Epidermal melanocyte (primary cell): ENCODE measurements around the gene GTF2H1.
"Not testable (repeated sequence)": the region's sequence is repeated elsewhere in the genome, so short reads cannot be mapped to it uniquely, and the experiment has no call there.

Source experiments
- DNase-seq: peaks from one replicate; pipeline ENCODE4 v3.0.0; 2011; ENCODE audit warnings: low spot score; ENCODE audit not compliant: insufficient read length

GTF2H1 gene

DNA sequence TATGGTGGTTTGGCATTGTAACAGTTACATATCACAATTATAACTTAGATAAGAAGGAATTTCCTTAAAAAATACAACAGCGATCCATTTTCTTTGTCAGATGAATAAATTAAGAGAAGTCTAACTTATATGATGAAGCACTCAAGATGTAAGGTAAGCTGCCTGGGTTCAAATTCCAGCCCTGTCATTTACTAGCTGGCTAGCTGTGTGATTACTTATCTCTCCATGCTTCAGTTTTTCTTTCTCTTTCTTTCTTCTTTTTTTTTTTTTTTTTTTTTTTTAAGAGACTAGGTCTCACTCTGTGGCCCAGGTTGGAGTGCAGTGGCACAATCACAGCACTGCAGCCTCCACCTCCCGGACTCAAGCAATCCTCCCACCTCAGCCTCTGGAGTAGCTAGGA is 49.8 kb downstream of the GTF2H1 start:
- DNase-seq, result no peak

DNA sequence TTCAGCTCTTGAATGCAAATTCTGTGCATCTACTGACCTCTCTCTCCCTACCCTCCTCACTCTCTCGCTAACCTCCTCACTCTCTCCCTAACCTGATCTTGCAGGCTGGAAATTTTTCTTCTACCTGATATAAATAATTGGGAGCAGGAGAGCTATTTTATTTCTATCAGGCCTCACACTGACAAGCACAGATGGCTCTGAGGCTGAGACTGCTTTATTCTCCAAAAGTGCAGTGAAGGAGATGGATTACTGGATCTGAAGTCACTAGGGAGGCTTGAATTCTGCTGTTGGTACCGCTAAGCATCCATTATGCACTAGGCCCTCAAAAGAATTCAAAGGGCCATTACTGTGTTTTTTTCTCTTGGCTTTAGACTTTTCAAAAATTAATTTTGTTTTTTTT is 52.6 kb downstream of the GTF2H1 start:
- no peak for DNase-seq

DNA sequence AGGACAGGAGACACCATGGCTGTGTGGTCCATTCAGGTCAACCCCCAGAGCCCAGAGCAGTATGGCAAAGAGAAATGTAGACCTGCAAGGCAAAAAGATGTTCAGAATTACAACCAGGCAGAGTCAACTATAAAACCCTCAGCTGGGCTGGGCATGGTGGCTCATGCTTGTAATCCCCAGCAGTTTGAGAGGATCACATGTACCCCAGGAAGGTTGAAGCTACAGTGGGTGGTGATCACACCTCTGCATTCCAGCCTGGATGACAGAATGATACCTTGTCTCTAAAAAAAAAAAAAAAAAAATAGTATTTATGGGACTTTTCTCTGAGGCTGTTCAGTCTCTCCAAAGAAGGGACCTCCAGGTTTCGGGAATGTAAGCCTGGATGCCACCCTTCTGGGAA is 53.6 kb downstream of the GTF2H1 start:
- no peak for DNase-seq

DNA sequence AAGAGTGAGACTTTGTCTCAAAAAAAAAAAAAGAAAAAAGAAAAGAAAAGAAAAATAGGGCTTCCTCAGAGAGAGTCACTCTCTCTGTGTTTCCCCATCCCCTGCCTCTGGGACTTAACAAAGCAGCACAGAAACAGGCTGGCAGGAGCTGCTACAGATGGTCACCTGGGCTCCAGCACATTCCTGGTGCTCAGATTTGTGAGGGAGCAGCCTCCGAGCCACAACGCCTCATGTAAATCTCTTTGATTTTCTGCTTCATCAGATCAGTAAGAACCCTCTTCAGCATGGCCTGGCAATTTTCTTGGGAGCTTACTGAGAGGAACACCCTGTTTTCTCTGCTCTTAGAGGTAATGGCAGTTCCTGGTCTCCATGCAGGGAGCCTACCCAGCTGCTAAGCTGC is 56.8 kb downstream of the GTF2H1 start:
- no peak for DNase-seq

DNA sequence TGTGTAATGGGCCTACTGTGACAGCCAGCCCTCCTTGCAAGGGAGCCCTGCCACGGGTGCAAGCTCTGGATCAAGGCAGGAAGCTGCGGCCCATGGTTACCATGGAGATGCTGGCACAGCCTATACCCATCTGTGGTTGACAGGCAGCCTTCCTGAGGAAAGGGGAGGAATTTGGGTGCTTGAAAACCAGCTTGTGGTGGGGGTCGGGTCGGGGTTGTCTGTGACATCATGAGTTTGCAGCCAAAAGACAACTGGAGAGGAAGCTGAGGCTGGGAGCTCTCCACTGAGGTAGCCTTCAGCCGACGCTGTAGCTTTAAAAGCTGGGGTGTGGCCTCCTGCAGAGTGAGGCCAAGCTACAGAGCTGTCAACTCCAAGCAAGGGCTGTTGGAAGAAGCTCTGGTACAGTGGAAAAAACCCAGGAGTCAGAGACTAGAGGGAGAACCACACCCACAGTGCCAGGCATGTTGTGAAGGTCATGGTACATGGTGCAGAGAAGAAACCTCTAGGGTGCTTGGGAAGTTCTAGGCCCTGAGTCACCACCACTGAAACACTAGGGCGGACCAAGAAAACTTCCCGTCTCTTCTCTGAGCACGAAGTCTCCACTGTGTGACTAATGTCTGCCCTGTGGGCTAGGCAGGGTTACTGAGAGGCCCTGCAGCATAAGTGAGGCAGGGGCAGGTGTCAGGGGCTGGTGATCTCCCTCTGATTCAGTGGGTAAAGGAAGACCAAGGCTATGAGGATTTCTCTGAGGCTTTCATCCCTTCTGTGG is 61.2 kb downstream of the GTF2H1 start:
- DNase-seq, result peak; percentile 85

DNA sequence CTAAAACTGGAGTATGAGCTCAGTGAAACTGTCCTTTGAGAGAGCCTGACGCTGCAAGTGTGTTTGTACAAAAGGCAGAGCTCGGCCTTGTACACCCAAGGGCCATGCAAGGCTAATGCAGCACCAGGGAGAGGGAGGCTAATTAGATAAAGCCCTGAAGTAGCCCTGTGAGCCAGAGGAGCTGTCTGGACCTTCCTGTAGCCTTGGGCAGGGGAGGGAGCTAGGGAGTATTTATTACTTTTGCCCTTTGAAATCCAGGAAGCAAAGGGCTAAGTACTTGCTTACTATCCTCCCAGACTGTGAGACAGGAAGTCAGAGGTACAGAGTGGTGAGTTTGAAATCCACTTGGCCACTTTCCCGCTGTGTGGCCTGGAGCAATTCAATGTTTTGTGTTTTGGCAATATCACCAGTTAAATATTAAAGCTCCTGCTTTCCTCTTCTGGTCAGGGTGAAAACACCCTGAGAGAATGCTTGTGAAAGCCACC is 61.8 kb downstream of the GTF2H1 start:
- DNase-seq, result peak; percentile 84

DNA sequence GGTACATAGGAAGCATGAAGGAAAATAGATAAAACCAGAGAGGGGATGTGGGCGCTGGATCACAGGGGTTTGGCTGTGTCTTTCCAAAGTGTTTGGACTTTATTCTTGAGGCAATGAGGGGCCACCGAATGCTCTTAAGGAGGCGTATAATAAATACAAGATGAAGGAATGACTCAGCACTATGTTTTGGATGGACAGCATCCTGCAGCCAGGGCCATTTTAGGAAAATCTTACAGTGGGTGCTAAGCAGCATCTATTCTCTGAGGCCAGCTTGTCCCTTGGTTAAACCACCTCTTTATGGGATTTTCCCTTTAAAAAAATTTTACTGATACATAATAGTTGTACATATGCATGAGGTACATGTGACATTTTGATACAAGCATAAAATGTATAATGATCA is 67.7 kb downstream of the GTF2H1 start:
- no peak for DNase-seq

DNA sequence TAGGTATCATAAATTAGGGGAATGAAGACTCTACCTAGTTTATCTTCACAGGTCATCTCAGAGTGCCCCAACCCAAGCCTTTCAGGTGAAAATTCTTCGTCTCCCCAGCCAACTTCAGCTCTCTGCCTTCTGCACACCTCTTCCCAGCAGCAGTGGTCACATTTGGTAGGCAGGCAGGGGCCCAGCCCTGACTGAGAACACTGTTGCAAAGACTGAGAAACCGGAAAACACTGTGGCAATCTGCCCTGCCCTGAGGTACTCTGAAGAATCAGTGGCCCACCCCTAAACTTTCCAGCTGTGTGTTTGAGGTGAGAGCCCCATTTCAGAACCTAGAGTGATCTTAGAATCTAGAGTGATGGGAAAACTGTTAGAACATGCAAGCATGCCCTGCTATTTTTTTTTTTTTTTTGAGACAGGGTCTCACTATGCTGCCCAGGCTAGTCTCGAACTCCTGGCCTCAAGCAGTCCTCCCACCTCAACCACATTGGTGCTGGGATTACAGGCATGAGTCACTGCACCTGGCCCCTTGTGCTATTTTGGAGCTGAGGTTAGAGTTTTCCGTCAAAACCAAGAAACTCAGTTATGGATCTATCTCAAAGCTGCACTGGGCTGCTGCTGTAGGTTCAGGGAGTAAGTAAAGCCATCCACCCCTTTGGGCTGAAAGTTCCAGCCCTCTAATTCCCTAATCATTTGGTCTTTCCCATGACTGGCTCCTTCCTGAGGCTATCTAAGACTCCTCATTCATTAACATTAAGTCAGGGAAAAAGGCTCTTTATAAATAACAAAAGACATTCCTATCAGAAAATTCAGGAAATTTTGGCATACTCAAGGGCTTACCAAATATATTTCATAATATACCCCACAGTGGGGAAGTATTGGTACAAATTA is 70.3 kb downstream of the GTF2H1 start:
- DNase-seq, result no peak

DNA sequence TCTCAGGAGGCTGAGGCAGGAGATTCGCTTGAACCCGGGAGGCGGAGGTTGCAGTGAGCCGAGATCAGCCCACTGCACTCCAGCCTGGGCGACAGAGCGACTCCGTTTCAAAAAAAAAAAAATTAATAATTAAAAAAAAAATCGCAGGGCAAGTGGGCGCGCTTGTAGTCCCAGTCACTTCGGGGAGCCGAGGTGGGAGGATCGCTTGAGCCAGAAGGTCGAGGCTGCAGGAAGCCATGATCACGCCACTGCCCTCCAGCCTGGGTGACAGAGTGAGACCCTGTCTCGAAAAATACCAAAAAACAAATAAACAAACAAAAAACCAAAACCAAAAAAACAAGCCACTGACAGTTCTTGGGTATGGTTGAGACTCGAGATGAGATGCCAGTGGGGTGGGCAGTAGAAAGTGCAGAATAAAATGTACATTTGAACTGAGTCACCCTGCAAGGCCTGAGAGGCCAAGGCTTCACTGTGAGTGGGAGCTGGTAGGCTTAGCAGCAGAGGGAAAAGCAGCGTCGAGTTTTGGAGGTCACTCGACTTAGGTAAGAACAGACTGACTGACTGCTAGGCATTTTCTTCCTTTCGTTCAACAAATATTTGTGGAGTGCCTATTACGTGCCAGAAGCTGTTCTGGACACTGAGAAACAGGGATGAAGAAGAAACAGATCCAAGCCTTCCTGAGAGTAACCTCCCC is 71.4 kb downstream of the GTF2H1 start:
- DNase-seq, result no peak

DNA sequence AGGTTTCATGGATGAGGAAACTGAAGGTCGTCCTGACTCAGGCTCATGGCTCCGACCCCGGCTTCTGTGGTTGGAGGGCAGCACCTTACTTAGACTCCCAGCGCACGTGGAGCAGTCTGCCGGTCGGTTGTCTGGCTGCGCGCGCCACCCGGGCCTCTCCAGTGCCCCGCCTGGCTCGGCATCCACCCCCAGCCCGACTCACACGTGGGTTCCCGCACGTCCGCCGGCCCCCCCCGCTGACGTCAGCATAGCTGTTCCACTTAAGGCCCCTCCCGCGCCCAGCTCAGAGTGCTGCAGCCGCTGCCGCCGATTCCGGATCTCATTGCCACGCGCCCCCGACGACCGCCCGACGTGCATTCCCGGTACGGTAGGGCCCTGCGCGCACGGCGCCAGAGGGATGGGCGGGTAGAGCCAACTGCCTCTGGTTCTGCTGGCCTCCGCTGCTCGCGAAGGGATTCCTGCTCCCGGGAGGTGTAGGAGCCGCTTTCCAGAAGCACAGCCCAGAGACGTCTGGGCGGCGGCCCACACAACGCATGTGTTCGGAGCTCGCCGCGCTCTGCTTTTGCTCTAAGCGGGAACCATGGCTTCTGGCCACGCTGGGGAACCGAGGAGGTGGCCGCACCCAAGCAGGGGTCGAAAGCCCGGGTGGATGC is 72.0 kb downstream of the GTF2H1 start, which contains the start of gene LDHA:
Gene LDHA (plus strand): TSS at position 289 of the 653 bp plus-strand sequence. CDS start 2,280 bp downstream, outside the sequence.
- DNase-seq, result peak; percentile 82

DNA sequence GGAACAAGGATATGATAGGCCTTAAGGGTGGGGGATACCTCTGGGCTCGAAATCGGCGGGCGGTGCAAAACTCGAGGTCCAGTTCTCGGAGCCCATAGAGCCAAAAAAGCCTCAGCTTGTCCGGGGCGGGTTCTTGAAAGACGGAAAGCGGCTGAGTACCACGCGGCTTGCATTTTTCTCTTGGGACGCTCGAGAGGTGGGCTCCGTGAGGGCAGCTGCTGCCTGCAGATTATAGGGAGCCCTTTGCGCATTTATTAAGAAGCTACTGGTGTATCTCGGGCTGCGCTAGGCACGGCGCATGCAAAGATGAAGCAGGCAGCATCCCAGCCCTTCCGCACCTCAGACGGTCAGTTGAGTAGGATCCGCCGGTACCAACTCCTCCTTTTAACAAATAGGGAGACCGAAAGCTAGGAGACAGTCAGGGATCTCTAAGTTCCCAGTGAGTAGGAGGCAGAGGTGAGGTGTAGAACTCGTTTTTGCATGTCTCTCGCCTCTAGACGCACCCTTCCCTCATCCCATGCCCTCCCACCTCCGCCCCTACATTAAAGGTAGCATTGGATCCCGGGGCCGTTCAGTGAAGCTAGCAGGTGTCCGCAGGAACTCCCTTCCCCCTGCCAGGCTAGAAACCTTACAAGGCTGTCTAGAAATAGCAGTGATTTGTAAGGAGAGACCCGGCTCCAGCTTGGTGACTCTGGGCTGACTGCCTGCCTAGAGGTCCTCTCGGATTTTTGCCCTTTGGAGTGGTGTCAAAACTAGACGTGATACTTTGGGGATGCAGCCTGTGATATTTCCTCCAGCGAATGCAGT is 72.8 kb downstream of the GTF2H1 start:
- no peak for DNase-seq

DNA sequence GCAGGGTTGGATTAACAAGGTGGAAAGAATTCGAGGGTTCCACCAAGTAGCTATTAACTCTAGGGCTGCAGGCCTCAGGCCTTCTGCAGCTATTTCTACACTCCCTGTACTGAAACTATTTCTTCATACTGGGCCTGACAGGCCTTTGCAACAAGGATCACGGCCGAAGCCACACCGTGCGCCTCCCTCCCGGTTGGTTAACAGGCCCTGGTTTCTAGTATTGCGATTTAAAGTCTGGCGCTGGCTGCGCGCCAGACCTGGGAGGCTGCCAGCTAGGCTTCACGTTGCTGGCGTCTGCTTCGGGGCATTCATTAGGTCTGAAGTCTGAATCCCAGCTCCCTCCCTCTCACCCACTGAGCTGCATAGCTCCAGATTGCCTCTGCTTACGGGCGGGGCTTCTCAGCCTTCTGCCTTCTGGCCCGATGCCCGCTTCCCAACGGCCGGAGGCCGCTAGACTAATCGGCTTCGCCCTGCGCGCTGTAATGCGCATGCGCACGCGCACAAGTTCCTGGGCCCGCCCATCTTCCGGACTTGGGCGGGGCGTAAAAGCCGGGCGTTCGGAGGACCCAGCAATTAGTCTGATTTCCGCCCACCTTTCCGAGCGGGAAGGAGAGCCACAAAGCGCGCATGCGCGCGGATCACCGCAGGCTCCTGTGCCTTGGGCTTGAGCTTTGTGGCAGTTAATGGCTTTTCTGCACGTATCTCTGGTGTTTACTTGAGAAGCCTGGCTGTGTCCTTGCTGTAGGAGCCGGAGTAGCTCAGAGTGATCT is 73.6 kb downstream of the GTF2H1 start:
- DNase-seq, result peak; percentile 95

DNA sequence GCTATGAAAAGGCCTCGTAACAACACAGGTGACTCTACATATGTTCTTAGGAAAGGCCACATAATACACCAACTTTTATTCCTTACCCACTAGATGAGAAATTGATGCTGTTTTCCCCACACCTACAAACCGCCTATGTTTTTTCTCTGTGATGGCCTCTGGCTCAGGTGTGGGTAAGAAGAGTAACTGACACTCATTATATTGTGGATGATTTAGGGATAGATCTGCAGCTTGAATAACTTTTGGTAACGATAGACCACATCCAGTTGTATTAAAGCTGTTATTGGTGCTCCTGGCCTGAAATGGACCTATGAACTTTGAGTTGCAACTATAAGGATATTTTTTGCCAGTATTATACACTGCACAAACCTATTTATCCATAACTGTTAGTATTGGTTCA is 75.6 kb downstream of the GTF2H1 start:
- DNase-seq, result no peak

DNA sequence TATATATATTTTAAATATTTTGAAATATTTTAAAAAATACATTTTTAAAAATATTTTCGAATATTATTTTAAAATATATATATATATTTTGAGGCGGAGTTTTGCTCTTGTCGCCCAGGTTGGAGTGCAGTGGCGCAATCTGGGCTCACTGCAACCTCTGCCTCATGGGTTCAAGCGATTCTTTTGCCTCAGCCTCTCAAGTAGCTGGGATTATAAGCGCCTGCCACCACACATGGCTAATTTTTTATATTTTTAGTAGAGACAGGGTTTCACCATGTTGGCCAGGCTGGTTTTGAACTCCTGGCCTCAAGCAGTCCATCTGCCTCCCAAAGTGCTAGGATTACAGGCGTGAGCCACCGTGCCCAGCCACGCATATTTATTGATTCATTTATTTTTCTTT is 78.7 kb downstream of the GTF2H1 start:
- DNase-seq, result not testable (repeated sequence)

DNA sequence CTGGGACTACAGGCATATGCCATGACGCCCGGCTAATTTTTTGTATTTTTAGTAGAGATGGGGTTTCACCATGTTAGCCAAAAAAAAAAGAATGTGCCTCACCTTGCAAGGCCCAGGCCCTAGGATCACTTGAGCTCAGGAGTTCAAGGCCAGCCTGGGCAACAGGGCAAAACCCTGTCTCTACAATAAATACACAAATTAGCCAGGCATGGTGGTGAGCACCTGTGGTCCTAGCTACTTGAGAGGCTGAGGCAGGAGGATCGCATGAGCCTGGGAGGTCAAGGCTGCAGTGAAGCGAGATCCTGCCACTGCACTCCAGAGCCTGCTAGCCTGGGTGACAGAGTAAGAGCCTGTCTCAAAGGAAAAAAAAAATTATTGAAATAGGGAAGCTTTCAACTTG is 81.7 kb downstream of the GTF2H1 start:
- no peak for DNase-seq

DNA sequence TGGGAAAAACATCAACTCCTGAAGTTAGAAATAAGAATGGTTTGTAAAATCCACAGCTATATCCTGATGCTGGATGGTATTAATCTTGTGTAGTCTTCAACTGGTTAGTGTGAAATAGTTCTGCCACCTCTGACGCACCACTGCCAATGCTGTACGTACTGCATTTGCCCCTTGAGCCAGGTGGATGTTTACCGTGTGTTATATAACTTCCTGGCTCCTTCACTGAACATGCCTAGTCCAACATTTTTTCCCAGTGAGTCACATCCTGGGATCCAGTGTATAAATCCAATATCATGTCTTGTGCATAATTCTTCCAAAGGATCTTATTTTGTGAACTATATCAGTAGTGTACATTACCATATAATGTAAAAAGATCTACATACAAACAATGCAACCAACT is 85.0 kb downstream of the GTF2H1 start:
- not testable (repeated sequence) for DNase-seq

DNA sequence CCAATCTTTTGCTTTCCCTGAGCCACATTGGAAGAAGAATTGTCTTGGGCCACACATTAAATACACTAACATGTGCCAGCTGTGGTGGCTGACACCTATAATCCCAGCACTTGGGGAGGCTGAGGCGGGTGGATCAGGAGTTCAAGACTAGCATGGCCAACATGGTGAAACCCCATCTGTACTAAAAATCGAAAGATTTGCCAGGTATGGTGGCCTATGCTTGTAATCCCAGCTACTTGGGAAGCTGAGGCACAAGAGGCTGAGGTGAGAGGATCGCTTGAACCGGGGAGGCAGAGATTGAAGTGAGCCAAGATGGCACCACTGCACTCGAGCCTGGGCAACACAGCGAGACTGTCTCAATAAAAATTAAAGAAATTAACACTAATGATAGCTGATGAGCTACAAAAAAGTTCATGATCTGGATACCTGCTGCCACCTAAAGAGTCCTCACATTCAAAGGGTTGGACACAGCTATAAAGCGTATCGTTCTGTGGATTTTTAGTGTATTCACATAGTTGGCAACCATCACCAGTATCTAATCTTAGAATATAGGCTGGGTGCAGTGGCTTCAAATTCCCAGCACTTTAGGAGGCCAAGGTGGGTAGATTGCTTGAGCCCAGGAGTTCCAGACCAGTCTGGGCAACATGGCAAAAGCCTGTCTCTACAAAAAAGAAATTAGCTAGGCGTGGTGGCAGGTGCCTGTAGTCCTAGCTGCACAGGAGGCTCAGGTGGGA is 86.4 kb downstream of the GTF2H1 start:
- DNase-seq, result no peak

DNA sequence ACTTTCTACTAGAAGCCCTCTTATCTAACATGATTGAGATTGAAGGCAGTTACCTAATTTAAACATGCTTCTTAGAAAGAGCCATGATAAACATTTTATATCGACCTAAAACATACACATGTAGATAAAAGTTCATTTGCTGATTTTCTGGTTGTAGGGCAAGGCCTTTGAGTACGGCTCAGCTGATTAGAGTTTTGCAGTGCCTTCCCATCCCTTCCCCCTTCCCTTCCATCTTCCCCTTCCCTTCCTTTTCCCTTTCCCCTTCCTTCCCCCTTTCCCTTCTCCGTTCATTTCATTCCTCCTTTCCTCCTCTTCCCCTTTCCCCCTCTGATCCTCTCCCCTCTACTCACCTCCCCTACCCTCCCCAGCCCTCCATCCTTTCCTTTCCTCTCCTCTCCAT is 94.1 kb downstream of the GTF2H1 start:
- no peak for DNase-seq
